Aorta (tissue), 5 donors: Measurements from ENCODE around the gene PAPPA2. TPM values are rescaled to one million over a fixed set of nuclear protein-coding genes. Genes with fewer than 3 reads are reported as not detected.

Experiments
- ATAC-seq: fragments of 200-7000 bp; cut with Tn5 transposase; one replicate; pipeline ENCODE4 v1.9.1; 2022; ENCODE audit warnings: moderate library complexity; ENCODE audit not compliant: low FRiP score
- DNase-seq, 2 donors: peaks; one replicate each; pipeline ENCODE4 v3.0.0-alpha.2; 2020
- H3K27ac ChIP-seq, 2 donors: one replicate each; pipeline ENCODE4 v1.5.1; 2013; ENCODE audit warnings: low read length in 2 of 2, mild to moderate bottlenecking in 2 of 2, moderate library complexity in 2 of 2, control low read depth in 1 of 2, inconsistent platforms in 1 of 2, low read depth in 1 of 2
- H3K27me3 ChIP-seq, 2 donors: one replicate each; pipeline ENCODE4 v1.6.1; 2013; ENCODE audit warnings: control low read depth in 1 of 2, low read length in 1 of 2, mild to moderate bottlenecking in 1 of 2, moderate library complexity in 1 of 2; ENCODE audit not compliant: insufficient read depth in 2 of 2, control insufficient read depth in 1 of 2
- H3K36me3 ChIP-seq, 2 donors: one replicate each; pipeline ENCODE4 v1.6.1; 2013; ENCODE audit warnings: control low read depth in 1 of 2, low read length in 1 of 2, mild to moderate bottlenecking in 1 of 2; ENCODE audit not compliant: insufficient read depth in 2 of 2, control insufficient read depth in 1 of 2
- H3K4me1 ChIP-seq, 2 donors: one replicate each; pipeline ENCODE4 v1.6.1; 2013; ENCODE audit warnings: low read length in 2 of 2, control low read depth in 1 of 2, mild to moderate bottlenecking in 1 of 2, moderate library complexity in 1 of 2; ENCODE audit not compliant: insufficient read depth in 2 of 2, control insufficient read depth in 1 of 2
- H3K4me3 ChIP-seq, 2 donors: one replicate each; pipeline ENCODE4 v1.5.1; 2013; ENCODE audit warnings: low read length in 2 of 2, control low read depth in 1 of 2, mild to moderate bottlenecking in 1 of 2
- H3K9me3 ChIP-seq: one replicate; pipeline ENCODE4 v1.6.1; 2013; ENCODE audit warnings: mild to moderate bottlenecking, low read length; ENCODE audit not compliant: control insufficient read depth
- WGBS, 2 donors: extraction: QIAGEN DNeasy Blood & Tissue Kit; methylation state at CpG; one replicate each; pipeline ENCODE4 v1.1.7; 2013; 5-methylcytosine and 5-hydroxymethylcytosine counted together
- intact Hi-C, 2 donors: fragments of 100-400 bp; cut with DNase I; formaldehyde crosslinking; loops; one replicate each; pipeline versions ENCODE4 v1.14.2 to v1.15.0; 2022
- polyA plus RNA-seq, 2 donors: library from polyadenylated mRNA; stranded (reverse); fragments of 200-250 nt; gene quantifications; one replicate each; pipeline ENCODE4 v1.2.3, GENCODE V29; 2013
- total RNA-seq, 2 donors: library from RNA; stranded (reverse); fragmentation: NEBNext Ultra II Directional; extraction: Animal tissue kit (Norgen Biotek cat#: 25700); gene quantifications; one replicate each; pipeline ENCODE4 v1.2.1, GENCODE V29; 2021
- donor health status: healthy with polysubstance abuse.
- donor health status: Bipolar disorder and iron deficiency.
- donor health status: DM: no; HTN: no; CAD: no.
- donor health status: DM: no; HTN: no; CAD: no.
- donor health status: DM: yes; HTN: yes; CAD: no.

Gene PAPPA2
- total and polyA plus RNA-seq, 4 donors = 3.5 to 4.3 TPM; not detected in 2

DNA sequence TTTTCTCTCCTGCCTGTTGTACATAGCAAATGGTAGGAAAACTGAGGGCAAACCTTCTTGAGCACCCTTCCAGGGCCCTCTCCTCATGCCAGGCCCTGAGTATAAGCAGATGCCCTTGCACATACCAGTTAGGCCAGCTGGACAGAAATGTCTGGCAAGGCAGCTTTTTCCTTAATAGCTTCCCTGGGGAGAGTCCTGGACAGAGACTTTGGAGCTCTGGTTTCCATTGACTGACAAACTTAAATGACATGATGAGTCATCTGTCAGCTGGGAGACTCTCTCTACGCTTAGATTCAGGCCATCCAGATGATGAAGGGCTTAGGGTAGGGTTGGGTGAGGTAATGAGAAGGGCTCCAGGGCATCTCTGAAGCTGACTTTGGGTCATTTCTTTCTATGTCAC is 384.1 kb downstream of the PAPPA2 start:
- no peak overlapping the region for H3K27ac ChIP-seq
- DNase-seq (no peak), ATAC-seq (no peak)
- WGBS, 2 donors = 7 to 10% methylated on average over 1 of the region's 1 CpG
- H3K4me1 ChIP-seq = no peaks in the 10 kb centered on the region
- H3K9me3 ChIP-seq = no peaks in the 10 kb centered on the region
- H3K36me3 ChIP-seq = no peaks in the 10 kb centered on the region
- H3K27me3 ChIP-seq = no peaks in the 10 kb centered on the region
- H3K4me3 ChIP-seq = no peak overlapping the region
- intact Hi-C loops = loop anchor here (10.0 kb wide), 2 partner anchors 152 to 1692 kb away; no protein-coding TSS in a partner anchor

DNA sequence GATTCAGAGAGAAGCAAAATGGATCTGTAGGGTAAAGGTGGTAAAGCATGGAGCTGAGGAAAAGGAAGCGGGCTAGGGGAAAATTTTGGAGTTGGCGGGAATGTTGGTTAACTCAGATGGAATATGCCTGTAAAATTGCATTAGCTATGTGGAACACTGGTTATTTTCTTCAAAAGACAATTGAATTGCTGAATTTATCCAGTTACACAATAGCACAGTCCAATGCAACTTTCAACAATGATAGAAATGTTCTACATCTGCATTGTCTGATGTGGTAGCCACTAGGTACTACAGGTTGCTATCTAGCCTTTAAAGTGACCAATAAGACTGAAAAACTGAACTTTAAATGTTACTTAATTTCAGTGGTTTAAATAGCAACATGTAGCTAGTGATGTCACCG is 386.3 kb downstream of the PAPPA2 start:
- H3K9me3 ChIP-seq = no peaks in the 10 kb centered on the region
- ATAC-seq = no peak
- no peaks in the 10 kb centered on the region for H3K36me3 ChIP-seq
- intact Hi-C loops = loop anchor here (10.0 kb wide), 2 partner anchors 154 to 1694 kb away; no protein-coding TSS in a partner anchor
- H3K27me3 ChIP-seq = no peaks in the 10 kb centered on the region
- H3K4me1 ChIP-seq = no peaks in the 10 kb centered on the region
- WGBS, 2 donors = 96 to 97% methylated on average over 3 of the region's 3 CpGs
- H3K27ac ChIP-seq = no peak overlapping the region
- no peak overlapping the region for H3K4me3 ChIP-seq
- DNase-seq = no peak

DNA sequence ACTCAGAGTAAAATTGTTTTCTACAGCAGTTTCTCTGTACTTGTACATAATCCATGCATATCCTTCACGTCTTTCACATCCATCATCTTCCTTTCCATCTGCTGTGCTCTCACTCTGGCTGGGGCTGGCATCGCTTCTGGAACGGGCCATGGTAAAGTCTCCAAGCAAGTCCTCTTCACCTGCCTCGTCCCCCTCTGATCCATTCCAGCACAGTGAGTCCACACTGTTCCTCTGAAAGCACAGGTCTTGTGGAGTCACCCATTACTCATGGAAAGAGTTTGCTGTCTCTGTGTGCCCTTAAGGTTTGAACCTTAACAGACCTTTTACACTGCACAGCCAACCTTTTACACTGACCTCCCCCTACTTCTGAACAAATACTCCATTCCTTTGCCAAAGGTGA is 387.9 kb downstream of the PAPPA2 start:
- H3K27ac ChIP-seq = no peak overlapping the region
- WGBS, 2 donors = 91 to 94% methylated on average over 4 of the region's 4 CpGs
- no peaks in the 10 kb centered on the region for H3K27me3 ChIP-seq
- DNase-seq = no peak
- no peaks in the 10 kb centered on the region for H3K36me3 ChIP-seq
- H3K4me1 ChIP-seq = no peaks in the 10 kb centered on the region
- no peak overlapping the region for H3K4me3 ChIP-seq
- H3K9me3 ChIP-seq = no peaks in the 10 kb centered on the region
- ATAC-seq = no peak
- intact Hi-C loops = no loop called here

DNA sequence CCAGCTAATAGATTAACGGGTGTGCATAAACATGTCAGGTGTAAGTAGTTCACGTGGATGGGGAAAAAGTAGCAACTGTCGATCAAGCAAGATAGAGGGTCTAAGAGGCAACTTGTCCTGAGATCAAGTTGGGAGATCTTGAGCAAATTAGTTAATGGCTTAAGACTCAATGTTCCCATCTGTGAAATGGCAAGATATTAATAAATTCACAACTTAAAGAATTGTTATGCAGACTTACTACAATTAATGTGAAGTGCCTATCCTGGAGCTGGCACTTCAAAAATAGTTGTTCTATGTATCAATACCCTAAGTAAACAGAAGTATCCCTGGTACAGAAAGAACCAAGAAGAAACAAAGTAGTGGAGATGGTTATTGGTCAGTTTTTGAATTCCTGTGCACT is 389.1 kb downstream of the PAPPA2 start:
- no peaks in the 10 kb centered on the region for H3K4me1 ChIP-seq
- WGBS, 2 donors = 93% methylated on average over 3 of the region's 3 CpGs
- H3K9me3 ChIP-seq = no peaks in the 10 kb centered on the region
- DNase-seq = no peak
- no peak overlapping the region for H3K4me3 ChIP-seq
- H3K36me3 ChIP-seq = no peaks in the 10 kb centered on the region
- ATAC-seq = no peak
- no peaks in the 10 kb centered on the region for H3K27me3 ChIP-seq
- intact Hi-C loops = no loop called here
- H3K27ac ChIP-seq = no peak overlapping the region

DNA sequence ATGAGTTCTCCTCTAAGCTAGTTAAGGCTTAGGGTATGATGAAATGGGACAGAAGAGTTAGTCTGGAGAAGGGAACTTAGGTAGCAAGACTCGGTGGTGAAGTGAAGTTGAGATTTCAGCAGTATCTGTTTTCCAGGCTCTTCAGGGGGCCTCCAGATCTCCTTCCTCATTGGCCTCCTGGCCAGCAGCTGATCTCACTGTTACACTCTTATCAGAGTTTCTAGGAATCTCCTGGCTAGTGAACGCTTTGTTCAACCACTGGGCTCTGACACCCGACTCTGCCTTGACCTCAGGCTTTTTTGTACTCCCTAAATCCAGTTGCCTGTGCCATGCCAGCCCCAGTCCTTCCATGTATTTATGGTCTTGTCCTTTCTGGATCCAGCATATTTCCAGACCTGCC is 390.5 kb downstream of the PAPPA2 start:
- 57 to 58% methylated on average over 3 of the region's 3 CpGs for WGBS, 2 donors
- Histone ChIP-seq H3K36me3 (no peaks in the 10 kb centered on the region), H3K9me3 (no peaks in the 10 kb centered on the region), H3K27ac (no peak overlapping the region), H3K4me1 (no peaks in the 10 kb centered on the region), H3K4me3 (no peak overlapping the region), H3K27me3 (no peaks in the 10 kb centered on the region)
- intact Hi-C loops = no loop called here
- no peak for ATAC-seq
- no peak for DNase-seq

DNA sequence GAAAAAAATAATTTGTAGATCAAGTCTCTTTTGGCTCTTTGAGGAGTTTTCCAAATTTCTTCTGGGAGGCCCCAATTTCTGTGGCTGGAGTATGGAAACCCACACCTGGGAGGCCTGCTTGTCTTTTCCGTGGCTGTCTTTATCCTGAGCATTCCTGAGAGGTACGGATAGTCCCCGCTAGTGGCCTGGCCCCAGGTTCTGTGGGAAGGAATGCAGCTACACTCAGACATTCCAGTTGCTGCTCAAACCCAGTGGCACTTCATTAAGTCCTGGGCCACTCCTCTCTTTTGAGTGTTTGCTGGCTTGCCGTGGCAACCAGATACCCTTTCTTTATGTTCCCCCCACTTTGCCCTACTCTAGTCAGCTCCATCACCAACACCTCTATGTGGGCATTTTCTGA is 391.1 kb downstream of the PAPPA2 start:
- H3K27me3 ChIP-seq = no peaks in the 10 kb centered on the region
- WGBS, 2 donors = 91% methylated on average over 4 of the region's 4 CpGs
- ATAC-seq (no peak), DNase-seq (no peak)
- H3K4me3 ChIP-seq = no peak overlapping the region
- no peaks in the 10 kb centered on the region for H3K9me3 ChIP-seq
- intact Hi-C loops = no loop called here
- H3K4me1 ChIP-seq = no peaks in the 10 kb centered on the region
- no peaks in the 10 kb centered on the region for H3K36me3 ChIP-seq
- H3K27ac ChIP-seq = no peak overlapping the region

DNA sequence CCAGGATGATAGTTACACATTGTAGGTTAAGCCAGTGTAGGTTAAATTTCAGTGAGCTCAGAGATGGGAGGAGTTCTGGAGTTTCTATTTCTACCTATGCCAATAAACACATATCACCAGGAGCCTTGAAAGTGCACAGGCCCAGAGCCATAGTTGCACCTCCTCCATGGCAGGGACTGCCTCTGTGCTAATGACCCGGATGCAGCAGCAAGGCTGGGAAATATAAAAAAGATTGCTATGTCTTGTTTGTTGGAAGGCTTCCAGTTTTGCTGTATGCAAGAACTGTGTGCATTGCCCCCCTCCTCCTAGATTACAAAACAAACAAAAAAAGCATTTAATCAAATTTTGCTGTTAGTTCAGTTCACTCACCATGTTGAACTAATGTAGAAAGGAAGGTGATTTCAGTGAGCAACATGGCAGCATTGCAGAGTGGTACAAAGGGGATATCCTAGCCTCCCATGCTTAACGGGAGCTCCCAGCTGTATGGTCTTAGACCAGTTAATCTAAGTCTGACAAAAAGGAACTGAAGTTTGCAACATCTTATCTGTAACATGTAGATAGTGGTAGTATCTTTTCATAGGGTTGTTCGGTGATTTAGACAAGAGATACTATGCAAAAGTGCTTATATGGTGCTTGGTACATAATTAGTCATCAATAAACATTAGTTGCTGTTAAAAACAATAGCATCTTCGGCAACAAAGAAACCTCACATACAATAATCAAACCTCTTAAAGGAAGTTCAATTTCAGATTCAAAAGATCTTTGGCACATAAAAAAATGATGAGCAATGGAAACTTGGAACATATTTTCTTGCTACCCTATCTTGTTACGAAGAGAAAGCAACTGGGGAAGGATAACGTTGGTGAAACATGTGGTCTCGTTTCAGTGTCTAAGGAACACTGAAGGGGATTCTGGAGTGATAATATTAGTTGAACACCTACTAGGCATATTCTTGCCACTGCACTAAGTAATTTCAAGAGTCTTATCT is 392.1 kb downstream of the PAPPA2 start:
- ATAC-seq = no peak

DNA sequence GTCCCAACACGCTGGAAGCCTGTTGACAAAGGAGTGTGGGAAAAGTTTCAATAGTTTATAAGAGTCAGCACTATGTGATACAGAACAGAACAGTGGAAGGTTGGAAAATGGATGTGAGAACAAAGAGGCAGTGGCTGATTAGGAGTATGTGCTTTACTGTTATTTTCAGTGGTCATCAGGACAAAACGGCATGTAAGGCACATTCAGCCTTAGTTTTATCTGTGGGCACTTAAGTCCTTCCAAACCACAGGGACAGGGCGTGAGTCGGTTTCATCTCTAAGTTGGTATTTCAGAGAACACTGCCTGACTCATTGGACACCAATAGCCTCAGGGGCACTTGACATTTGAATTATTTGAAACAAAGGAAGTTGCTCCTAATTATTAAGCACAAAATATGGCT is 394.7 kb downstream of the PAPPA2 start:
- DNase-seq (no peak), ATAC-seq (no peak)
- no peak overlapping the region for H3K27ac ChIP-seq
- intact Hi-C loops = no loop called here
- no peaks in the 10 kb centered on the region for H3K9me3 ChIP-seq
- no peaks in the 10 kb centered on the region for H3K27me3 ChIP-seq
- H3K36me3 ChIP-seq = no peaks in the 10 kb centered on the region
- no peak overlapping the region for H3K4me3 ChIP-seq
- H3K4me1 ChIP-seq = no peaks in the 10 kb centered on the region
- WGBS, 2 donors = 69 to 72% methylated on average over 4 of the region's 4 CpGs

More for the DNA sequence above, 392.1 kb downstream of the PAPPA2 start:
- 88% methylated on average over 7 of the region's 7 CpGs for WGBS, 2 donors
- Histone ChIP-seq H3K9me3 (no peaks in the 10 kb centered on the region), H3K36me3 (no peaks in the 10 kb centered on the region), H3K27ac (no peak overlapping the region), H3K4me3 (no peak overlapping the region), H3K4me1 (no peaks in the 10 kb centered on the region), H3K27me3 (no peaks in the 10 kb centered on the region)
- DNase-seq = no peak
- intact Hi-C loops = no loop called here

DNA sequence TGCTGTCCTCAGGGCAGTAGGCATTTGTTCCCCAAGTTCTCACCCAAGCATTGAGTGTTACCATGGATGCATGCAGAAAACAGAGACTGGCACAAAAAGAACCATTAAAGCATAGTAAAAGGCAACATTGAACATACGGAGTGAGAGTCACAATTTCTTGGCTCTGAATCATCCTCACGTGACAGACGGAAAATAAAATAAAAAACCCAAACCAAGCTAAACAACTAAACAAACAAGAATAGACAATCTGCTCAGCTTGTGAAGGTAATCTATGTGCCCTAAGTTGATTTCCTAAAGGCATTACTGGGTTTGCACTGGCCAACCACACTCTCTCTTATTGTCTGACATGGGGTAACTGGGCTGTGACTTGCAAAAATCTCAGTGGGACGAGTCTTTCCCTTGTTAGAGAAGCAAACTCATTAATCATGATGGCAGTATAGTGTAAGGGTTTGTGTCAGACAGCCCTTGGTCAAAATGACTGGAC is 395.5 kb downstream of the PAPPA2 start:
- WGBS, 2 donors = 21 to 28% methylated on average over 4 of the region's 4 CpGs
- intact Hi-C loops = no loop called here
- H3K36me3 ChIP-seq = no peaks in the 10 kb centered on the region
- ATAC-seq = no peak
- H3K27me3 ChIP-seq = no peaks in the 10 kb centered on the region
- no peak for DNase-seq
- H3K9me3 ChIP-seq = no peaks in the 10 kb centered on the region
- no peak overlapping the region for H3K27ac ChIP-seq
- H3K4me1 ChIP-seq = no peaks in the 10 kb centered on the region
- no peak overlapping the region for H3K4me3 ChIP-seq
